HG02798 (cell line): ENCODE data around the gene SLC7A9.
"Not testable (repeated sequence)": the region's sequence is repeated elsewhere in the genome, so short reads cannot be mapped to it uniquely, and the experiment has no call there.

Source experiments
- ATAC-seq: cut with Tn5 transposase; IDR thresholded peaks from one replicate; pipeline ENCODE4 v1.9.1; 2021; ENCODE audit warnings: mild to moderate bottlenecking; ENCODE audit not compliant: unreplicated experiment, poor library complexity

Gene SLC7A9

DNA sequence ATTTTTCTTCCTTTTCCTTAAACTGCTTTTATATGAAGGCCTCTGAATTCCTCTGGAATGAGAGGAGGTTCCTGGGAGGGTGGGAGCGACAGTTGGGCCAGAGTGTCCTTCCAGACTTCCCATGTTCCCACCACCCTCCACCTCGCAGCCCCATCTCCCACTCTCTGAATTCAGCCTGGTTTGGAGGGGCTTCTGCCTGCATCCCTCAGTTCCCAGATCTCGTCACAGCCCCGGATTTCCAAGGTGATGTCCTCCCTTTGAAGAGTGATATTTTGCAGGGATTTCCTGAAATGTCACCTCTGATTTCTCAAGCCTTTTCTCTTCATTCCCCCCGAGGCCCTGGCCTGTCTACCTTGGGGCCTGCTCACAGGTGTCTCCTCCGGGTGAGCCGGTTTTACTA is 16.7 kb upstream of the SLC7A9 start:
- ATAC-seq, result no peak

DNA sequence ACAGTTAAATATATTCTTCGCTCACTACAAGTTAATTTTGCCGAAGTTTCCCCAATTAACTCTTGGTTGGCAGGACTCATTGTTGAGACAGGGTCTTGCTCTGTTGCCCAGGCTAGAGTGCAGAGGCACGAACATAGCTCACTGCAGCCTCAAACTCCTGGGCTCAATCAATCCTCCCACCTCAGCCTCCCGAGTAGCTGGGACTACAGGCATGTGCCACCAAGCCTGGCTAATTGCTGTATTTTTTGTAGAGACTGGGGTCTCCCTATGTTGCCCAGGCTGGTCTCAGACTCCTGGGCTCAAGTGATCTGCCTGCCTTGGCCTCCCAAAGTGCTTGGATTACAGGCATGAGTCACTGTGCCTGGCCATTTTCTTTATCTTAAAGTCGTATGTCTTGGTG is 15.7 kb upstream of the SLC7A9 start:
- ATAC-seq, result not testable (repeated sequence)

DNA sequence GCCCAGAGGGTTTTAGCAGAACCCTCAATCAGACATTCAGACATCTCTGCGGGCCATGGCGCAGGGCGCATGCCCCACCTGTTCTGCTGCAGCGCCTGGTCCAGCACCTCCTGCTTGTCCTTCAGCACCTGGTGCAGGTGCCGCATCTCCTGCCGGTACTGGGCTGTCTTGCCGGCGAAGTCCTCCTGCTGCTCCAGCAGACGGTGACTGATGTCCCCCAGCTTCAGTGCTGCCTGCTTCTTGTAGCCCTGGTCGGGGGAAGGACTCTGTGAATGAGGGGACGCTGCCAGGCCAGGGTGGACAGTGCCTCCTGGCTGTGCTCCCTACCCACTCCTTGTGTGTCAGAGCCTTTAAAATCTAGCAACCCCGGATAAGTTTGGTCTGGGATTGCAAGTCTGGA is 12.2 kb upstream of the SLC7A9 start:
- ATAC-seq, result no peak

DNA sequence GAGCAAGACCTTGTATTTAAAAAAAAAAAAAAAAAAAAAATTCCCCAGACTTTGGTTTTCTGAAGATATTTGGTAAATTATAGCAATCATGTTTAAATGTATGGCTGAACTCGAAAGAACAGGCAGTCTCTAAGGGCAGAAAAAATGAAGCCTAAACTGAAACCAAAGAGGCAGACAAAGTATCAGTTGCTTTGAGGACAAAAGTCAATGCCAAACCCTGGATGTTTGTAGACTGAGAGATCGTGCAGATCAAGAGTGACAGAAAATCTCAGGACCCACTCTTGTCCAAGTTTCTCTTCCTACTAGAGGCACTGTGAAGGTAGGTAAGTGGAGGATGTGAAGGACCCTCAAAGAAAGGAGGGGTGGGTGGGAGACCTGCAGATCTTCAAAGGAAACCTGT is 11.1 kb upstream of the SLC7A9 start:
- no peak for ATAC-seq

DNA sequence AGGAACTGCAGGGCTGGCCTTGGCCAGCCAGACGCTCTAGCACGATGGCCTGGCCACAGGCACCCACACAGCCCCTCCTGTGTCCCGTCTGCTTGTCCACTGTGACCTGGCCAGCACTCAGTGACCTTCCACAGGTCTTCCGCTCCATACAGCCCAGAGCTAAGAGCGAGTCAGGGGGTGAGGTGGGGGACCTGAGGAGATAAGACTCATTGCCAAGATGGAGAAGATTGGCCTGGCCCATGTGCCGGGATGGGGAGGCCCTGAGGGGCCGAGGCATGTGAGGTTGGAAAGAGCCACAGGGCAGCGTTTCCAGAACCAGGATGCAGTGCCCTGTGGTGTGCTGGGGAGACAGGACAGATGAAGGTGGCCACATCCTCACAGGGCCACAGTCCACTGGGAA is 10.2 kb upstream of the SLC7A9 start:
- no peak for ATAC-seq

DNA sequence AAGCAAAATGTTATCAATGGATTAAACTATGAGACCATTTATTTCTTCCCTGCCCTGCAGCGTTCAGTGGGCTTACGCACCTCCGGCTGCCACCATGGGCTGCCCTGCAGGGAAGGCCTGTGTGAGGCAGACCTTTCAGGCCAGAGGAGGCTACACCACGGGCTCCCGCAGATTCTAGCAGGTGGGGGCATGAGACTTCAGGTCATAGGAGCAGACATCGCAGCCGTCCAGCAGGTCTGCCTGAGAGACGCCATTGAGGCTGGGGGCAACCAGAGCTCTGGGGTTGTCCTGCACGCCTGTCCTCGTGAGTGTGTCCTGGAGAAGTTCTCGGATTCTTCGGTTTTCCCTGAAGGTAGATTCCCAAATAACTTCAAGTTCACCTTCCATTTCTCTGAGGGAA is 9.4 kb upstream of the SLC7A9 start:
- ATAC-seq, result no peak

DNA sequence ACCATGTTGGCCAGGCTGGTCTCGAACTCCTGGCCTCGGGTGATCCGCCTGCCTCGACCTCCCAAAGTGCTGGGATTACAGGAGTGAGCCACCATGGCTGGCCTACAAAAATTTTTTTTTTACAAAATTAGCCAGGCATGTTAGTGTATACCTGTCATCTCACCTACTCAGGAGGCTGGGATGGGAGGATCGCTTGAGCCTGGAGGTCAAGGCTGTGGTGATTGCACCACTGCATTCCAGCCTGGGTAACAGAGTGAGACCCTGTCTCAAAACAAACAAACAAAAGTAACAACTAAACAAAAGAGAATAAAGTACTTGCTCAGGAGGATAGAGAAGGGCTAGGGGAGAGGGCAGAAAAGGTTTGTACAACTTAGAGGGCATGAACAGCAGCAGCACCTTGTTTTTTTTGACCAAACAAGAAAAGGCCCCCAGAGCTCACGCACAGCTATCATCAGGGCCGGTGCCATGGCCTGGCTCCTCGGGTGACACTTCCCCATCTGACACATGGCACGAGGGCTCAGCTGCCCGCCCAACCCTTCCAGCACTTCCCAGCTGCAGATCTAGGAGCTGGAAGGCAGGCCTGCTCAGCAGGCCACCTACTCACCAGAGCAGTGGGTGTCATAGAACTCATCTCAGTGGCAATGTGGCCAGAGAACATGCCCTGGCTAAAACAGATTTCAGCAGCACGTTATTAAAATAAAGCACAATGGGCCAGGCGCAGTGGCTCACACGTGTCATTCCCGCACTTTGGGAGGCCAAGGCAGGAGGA is 8.6 kb upstream of the SLC7A9 start:
- no peak for ATAC-seq

DNA sequence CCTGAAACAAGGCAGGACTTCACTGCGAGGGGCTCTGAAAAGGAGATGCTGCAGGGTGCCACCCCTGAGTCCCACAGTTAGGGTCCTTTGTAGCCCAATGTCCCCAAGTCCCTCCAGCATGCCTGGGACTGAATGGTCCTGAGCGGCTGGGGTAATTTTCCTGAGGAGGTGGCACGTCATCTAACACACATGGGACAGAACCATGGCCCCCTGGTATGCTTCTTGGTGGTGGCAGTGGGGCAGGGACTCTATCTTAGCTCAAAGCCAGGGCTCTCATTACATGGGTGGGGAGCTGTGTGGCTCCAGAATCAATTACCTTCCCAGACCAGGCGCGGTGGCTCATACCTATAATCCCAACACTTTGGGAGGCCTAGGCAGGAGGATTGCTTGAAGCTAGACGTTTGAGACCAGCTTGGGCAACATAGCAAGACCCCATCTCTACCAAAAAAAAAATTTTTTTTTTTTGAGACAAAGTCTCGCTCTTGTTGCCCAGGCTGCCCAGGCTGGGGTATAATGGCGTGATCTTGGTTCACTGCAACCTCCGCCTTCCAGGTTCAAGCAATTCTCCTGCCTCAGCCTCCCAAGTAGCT is 7.9 kb upstream of the SLC7A9 start:
- ATAC-seq, result no peak

DNA sequence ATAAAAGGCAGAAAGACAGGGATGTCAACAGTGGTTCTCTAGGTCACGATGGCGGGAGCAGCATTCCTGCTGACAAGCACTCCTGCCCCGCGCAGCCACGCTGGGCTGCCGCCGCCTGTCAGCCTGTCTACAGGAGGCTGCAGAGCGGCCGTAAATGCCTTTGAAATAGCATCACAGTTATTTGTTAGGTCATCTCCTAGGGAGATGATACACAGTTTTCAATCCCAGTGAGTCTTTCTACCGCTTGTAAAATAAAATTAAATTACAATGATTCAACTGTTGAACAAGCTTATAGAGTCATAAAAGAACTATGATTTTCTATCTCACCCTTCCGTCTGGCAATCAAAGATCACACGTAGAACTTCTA is 7.3 kb upstream of the SLC7A9 start:
- no peak for ATAC-seq

DNA sequence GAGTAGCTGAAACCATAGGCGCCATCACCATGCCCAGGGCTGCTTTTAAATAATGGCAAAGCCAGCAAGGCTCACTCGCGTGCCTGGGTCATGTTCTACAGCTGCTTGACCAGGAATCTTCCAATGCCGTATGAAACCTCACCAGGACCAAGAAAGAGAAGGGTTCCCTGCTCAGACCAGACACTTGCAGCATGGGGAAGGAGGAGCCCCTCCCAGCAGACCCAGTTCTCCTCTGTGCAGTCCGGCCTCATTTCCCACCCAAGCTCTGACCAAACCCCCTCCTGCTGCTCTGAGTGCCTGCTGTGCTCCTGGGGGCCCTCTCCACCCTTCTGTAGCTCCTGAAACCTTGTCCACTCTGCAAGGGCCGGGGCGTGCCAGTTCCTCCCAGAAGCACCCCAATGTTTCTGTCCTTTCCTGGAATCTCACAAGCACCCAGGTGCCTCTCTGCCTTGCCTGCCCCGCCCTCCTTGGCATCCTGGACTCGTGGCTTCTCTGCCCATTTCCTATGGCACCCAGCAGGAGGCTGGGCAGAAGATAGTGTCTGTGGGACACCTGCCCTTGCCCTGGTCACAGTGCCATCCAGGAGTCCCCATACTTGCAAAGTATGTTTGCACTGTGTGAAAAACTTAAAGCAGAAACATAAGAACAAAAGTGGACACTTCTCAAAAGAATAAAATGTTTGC is 6.8 kb upstream of the SLC7A9 start:
- ATAC-seq, result no peak

DNA sequence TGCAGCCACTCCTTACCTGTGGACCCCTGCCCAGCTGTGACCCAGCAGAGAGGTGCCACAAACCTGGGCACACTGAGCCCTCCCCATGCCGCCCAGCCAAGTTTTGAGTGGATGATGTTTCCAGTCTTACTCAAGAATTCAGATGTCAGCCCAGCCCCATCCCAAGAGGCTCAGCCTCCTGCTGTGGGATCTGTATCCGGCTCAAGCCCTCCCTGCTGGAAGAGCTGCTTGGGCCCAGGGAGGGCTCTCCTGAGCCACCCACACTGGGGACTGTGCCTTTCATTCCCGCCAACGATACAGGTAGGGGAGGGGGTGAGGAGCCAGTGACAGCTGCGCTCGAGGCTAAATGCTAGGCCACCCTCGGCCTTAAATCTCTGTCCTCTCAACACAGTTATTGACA is 5.9 kb upstream of the SLC7A9 start:
- no peak for ATAC-seq

DNA sequence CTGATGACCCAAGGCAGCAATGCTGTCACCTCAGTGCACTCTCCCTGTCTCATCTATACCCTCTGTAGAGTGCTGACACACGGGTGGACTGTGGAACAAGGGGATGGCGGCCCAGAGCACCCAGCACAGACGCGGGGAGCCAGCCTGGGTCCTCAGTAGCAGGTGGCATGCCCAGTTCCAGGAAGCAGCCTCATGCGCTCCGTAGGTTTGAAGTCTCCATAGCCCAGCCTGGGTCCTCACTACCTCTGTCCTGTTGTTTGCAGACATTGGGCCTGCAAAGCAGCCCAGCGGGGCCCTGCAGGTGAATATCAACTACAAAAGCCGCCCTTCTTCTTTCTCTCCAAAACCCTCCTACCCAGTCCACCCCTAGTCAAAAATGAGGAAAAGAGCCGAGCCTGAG is 5.0 kb upstream of the SLC7A9 start:
- no peak for ATAC-seq

DNA sequence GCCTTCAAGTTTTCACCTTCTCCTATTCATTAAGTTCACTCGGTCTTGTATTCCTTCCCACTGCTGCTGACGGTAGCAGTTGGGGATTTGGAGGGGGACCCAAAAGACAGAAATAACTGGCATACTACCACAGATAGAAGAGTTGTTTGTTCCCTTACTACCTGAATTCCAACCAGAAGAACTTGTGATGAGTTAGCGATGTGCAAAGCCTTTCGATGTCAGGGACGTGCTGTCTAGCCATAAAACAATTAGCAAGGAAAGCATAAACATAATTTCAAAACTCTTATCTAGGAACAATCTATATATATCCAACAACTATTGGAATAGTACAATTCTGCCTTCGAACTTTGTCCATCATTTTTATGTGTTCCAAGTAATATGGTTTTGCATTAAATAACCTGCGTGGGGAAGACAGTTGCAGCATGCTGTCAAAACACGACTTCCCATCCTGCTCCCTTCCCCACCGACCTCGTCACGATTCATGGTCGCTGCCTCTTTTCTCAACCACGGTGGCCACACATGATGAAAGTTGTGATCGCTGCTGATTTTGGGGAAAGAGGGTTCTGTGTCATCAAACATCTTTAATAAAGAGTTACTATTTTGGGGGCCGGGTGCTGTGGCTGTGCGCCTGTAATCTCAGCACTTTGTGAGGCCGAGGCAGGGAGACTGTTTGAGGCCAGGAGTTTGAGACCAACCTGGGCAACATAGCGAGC is 3.8 kb upstream of the SLC7A9 start:
- no peak for ATAC-seq

DNA sequence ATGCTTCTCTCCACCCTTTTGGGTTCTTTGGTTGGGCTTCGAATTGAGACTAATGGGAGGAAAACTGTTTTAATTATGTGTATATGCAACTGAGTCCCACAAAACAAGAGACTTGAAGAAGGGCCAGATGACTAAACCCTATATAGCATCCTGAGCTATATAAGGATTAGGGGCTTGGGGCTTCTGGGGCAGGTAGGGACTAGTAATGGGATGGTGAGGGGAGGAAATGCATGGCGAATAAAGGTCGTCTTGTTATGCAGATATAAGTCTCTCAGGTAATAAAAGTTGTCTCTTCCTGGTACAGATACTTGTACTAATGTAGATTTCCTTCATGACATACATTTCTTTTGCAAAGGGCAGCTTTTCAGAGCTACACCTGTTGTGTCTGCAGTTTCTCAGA is 2.8 kb upstream of the SLC7A9 start:
- no peak for ATAC-seq

DNA sequence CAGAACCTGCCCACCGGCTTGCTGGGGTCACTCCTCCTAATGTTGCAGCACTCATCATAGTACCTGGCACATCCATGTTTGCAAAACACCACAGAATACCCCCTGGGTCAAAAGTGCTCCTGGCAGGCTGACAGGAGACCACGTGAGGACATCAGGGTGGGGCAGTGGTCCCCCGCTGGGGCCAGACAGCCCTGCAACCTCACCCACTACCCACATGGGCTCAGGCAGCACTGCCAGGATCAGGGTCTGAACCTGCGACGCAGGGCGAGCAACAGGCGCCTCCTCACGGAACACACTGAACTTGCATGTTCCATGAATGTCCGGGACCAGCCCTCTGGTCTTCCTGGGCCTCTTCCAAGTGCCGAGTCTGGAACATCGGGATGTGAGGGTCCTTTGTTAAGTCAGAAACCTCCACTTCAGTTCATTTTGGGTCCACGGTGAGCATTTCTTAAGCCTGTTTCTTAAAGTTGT is 1.4 kb upstream of the SLC7A9 start:
- no peak for ATAC-seq

DNA sequence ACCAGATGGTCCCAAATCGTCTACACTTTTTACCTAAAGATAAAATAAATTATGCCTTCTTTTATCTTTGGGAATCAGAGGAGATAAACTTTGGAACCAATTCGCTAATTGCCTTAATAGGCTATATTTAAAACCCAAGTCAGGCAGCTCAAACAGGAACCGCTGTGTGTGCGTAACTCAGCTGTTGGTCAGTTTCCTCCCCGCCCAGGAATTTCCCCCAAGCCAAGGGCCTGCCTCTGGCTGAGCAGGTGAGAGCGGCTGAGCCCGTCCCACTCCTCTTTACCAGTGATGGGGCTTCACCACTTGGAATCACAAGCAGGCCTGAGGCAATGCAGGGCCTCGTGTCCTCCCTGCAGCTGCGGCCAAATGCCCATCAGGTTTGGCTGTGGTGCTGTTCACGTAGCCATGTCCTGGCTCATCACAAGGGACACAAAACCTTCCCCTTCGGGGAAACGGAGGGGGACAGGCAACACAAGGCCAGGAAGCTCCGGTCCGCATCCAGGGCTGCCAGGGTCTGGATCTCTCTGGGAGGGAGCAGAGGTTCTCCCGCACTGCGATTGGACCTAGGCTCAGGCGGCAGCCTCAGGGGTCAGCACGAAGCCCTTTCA is 503 bp upstream of the SLC7A9 start:
- ATAC-seq, result no peak

DNA sequence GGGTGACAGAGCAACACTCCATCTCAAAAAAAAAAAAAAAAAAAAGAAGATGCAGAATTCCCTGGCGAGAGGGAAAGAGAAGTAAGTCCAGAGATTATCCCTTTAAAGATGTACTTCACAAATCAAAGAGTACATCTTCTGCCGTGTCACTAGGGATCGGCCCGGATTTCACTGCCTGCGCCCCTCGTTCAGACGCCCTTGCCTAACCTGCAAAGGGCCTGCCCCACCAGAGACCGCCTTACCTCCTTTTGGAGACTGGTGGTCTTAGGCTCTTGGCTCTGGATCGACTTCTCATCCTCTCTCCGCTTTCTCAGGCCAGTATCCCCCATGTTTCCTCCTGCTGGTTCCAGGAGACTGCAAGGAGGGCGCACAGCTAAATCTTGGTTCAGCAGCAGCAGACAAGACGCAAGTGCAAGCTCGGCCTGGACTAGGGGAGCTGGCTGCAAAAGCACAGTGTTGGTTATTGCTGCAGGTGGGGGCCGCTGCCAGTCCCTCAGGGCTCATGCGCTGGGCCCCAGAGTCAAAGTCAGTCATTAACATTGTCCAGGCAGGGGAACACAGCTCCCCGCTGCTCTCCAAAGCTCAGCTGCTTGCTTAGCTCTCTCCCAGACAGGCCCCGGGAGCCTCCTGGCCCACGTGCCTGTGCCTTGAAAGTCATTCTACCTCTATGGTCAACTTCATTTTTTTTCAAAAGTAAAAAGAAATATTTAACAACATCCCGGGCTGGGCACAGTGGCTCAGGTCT is 1.2 kb downstream of the SLC7A9 start:
- no peak for ATAC-seq

DNA sequence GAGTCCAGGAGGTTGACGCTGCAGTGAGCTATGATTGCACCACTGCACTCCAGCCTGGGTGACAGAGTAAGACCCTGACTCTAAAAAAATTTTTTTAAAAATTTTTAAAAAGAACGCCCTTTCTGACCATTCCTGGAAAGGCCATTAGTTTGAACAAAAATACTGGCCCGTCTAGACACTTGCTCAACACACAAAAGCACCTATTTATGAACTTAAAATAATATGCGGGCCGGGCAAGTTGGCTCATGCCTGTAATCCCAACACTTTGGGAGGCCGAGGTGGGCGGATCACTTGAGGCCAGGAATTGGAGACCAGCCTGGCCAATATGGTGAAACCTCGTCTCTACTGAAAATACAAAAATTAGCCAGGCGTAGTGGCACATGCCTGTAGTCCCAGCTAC is 2.1 kb downstream of the SLC7A9 start:
- ATAC-seq, result not testable (repeated sequence)

DNA sequence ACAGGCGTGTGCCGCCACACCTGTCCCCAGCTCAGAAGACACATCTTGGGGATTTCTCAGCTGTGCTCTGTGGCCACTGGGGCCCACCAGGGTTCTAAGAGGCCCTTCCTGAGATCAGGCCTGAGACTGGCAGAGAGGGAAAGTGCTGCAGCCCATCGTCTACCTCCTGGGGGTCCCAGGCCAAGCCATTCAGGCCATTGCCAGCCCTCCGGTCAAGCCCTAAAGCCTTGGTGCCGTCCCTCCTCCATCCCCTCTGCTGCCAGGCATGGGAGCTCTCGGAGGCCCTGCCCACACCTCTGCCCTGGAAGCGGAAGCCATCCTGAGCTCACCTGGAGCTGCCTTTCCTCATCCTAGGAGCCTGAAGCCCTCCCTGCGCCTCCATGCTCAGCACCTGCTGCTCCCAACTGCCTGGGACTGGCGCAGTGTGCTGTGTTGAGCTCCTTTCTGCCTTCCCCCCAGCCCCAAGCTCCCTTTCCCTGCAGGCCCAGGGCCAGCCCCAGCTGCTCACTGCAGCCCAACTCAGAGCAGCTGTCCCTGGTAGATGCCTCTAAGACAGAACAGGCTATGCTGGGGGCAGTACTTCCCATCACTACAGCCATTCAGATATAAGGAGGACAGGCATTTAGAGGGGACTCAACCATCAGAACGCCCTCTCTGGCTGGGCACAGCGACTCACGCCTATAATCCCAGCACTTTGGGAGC is 2.9 kb downstream of the SLC7A9 start:
- ATAC-seq, result no peak
